PC-9 (cell line): ENCODE data around the gene TRIB2. TPM values are rescaled to one million over a fixed set of nuclear protein-coding genes. Genes with fewer than 3 reads are reported as not detected.

Experiments
- BruUV-seq: library from RNA; stranded (reverse); fragments of 400-500 nt; replicated peaks from 2 replicates; lab custom pipeline; 2021; lab: Mats Ljungman, UMichigan
- CTCF ChIA-PET: fragments of 300-600 bp; sonication (Branson Sonifier 250); formaldehyde crosslinking; loops from one replicate; lab custom pipeline; 2022; ENCODE audit warnings: antibody characterized with exemption; lab: Charles Lee
- POLR2A ChIA-PET: fragments of 300-600 bp; sonication (Branson Sonifier 250); formaldehyde crosslinking; loops from one replicate; lab custom pipeline; 2022; ENCODE audit warnings: antibody characterized with exemption; ENCODE audit not compliant: unreplicated experiment; lab: Charles Lee
- DNase-seq, 2 experiments: peaks; one replicate each; pipeline versions ENCODE4 v3.0.0 to v3.0.0-alpha.2; 2015 to 2022; ENCODE audit warnings: mixed read lengths in 1 of 2
- H2AFZ ChIP-seq: fragments of 200-600 bp; sonication (generic); 2 replicates; pipeline ENCODE4 v1.8.1; 2017; ENCODE audit warnings: antibody characterized with exemption
- H3F3A ChIP-seq: fragments of 200-600 bp; sonication (generic); 2 replicates; pipeline ENCODE4 v1.8.1; 2017; ENCODE audit warnings: antibody characterized with exemption, mild to moderate bottlenecking, low read depth; ENCODE audit not compliant: insufficient read depth
- H3K27ac ChIP-seq: fragments of 200-600 bp; sonication (generic); 2 replicates; pipeline ENCODE4 v1.6.1; 2016; ENCODE audit warnings: mixed run types
- H3K27me3 ChIP-seq: fragments of 200-600 bp; sonication (generic); 2 replicates; pipeline ENCODE4 v1.6.1; 2016; ENCODE audit warnings: low read depth, mixed run types; ENCODE audit not compliant: insufficient read depth
- H3K36me3 ChIP-seq: fragments of 200-600 bp; sonication (generic); 2 replicates; pipeline ENCODE4 v1.6.1; 2016; ENCODE audit warnings: low read depth, mixed run types
- H3K4me1 ChIP-seq: fragments of 200-600 bp; sonication (generic); replicated peaks from 2 replicates; pipeline ENCODE4 v1.6.1; 2016; ENCODE audit warnings: mixed run types; ENCODE audit not compliant: insufficient read depth
- H3K4me2 ChIP-seq: fragments of 200-600 bp; sonication (generic); 2 replicates; pipeline ENCODE4 v1.6.1; 2017; ENCODE audit warnings: mixed run types
- H3K4me3 ChIP-seq: fragments of 200-600 bp; sonication (generic); 2 replicates; pipeline ENCODE4 v1.6.1; 2016; ENCODE audit warnings: mixed run types
- H3K79me2 ChIP-seq: fragments of 200-600 bp; sonication (generic); 2 replicates; pipeline ENCODE4 v1.6.1; 2017; ENCODE audit warnings: low read depth, mixed run types
- H3K9me2 ChIP-seq: fragments of 200-600 bp; sonication (generic); 2 replicates; pipeline ENCODE4 v1.8.1; 2017; ENCODE audit warnings: mild to moderate bottlenecking; ENCODE audit not compliant: insufficient read depth
- H3K9me3 ChIP-seq: fragments of 200-600 bp; sonication (generic); 2 replicates; pipeline ENCODE4 v1.8.1; 2016; ENCODE audit warnings: low read depth; ENCODE audit not compliant: insufficient read depth
- H4K20me1 ChIP-seq: fragments of 200-600 bp; sonication (generic); 2 replicates; pipeline ENCODE4 v1.8.1; 2017; ENCODE audit not compliant: insufficient read depth
- EZH2 ChIP-seq: fragments of 200-600 bp; sonication (generic); IDR thresholded peaks from 2 replicates; pipeline ENCODE4 v1.8.0; 2017; ENCODE audit warnings: antibody characterized with exemption, low read depth
- intact Hi-C: fragments of 100-400 bp; cut with micrococcal nuclease; formaldehyde crosslinking; loops from one replicate; pipeline ENCODE4 v1.10.0; 2022; ENCODE audit not compliant: unreplicated experiment
- total RNA-seq: library from RNA; stranded (reverse); gene quantifications from 2 replicates; pipeline ENCODE4 v1.2.3, GENCODE V29; 2021
- TF ChIP-seq, protein P1 (sequence below): fragments of 200-600 bp; sonication (generic); conservative IDR thresholded peaks from 2 replicates; pipeline ENCODE4 v1.6.1; 2017; ENCODE audit warnings: mixed run types, antibody characterized with exemption, mild to moderate bottlenecking, moderate library complexity

The TRIB2 gene
- total RNA-seq, 1 experiment from 2014 or later: 18.9 TPM

DNA sequence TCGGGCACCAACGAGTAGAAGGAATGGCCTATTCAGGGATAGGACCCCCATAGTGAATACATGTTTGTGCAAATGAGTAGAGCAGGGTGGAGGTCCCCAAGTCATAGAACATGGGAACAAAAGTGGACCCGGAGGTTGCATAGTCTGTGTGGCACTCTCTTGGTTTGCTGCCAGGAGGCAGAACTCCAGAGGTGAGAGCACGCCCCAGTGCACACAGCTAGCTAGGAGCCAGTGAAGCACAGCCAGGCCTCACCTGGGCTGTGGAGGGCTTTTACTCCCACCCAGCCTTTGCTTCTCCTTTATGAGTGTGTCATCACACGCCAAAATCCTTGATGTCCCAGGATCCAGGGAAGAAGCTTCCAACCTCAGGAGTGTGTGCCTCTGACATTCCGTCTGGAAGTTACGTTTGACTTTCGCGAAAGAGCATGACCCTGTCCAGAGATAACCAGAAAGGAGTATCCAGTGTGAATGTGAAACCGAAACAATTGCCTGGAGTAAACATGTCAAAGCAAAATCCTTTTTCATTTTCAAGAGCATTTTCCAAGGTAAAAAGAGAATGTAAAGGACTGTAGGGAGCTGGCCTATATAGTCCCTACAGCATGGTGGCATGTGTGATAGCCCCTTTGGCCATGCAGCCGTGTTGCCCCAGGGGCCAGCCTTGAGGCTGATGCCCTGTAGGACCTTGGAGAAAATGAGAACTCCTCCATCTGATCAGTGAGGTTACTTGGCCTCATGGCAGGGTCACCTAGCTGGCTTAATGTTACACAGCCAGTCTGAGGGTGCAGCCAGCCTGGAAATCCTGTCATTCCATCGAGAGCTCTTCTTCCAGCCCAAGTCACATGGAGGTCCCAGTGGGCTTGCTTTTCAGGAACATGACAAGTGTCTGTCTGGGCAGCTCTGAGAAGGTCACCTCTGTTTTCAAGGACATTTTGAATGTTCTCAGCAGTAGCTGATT, 8.8 kb downstream of the TRIB2 start:
- no peak overlapping the region for H3K4me2 ChIP-seq
- no TSS peak for BruUV-seq
- intact Hi-C loops: no loop called here
- POLR2A ChIA-PET: no interaction called here
- H3K27ac ChIP-seq: peak overlapping the region; percentile 1; the same call in 1 of the 2 replicates
- H3K9me2 ChIP-seq: no peaks in the 10 kb centered on the region
- H3K79me2 ChIP-seq: peaks cover 100% of the 10 kb centered on the region
- no peak for DNase-seq
- peaks cover 32% of the 10 kb centered on the region for H3K4me1 ChIP-seq
- TF ChIP-seq EZH2: no peak
- TF ChIP-seq, protein P1, sequence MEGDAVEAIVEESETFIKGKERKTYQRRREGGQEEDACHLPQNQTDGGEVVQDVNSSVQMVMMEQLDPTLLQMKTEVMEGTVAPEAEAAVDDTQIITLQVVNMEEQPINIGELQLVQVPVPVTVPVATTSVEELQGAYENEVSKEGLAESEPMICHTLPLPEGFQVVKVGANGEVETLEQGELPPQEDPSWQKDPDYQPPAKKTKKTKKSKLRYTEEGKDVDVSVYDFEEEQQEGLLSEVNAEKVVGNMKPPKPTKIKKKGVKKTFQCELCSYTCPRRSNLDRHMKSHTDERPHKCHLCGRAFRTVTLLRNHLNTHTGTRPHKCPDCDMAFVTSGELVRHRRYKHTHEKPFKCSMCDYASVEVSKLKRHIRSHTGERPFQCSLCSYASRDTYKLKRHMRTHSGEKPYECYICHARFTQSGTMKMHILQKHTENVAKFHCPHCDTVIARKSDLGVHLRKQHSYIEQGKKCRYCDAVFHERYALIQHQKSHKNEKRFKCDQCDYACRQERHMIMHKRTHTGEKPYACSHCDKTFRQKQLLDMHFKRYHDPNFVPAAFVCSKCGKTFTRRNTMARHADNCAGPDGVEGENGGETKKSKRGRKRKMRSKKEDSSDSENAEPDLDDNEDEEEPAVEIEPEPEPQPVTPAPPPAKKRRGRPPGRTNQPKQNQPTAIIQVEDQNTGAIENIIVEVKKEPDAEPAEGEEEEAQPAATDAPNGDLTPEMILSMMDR: no peak
- H3K4me3 ChIP-seq: no peak overlapping the region
- H3K27me3 ChIP-seq: no peaks in the 10 kb centered on the region
- H2AFZ ChIP-seq: no peak overlapping the region
- H3K9me3 ChIP-seq: no peaks in the 10 kb centered on the region
- H3F3A ChIP-seq: no peaks in the 10 kb centered on the region; the same call in 1 of the 2 replicates
- CTCF ChIA-PET: no interaction called here
- peaks cover 55% of the 10 kb centered on the region for H4K20me1 ChIP-seq
- peaks cover 99% of the 10 kb centered on the region for H3K36me3 ChIP-seq

DNA sequence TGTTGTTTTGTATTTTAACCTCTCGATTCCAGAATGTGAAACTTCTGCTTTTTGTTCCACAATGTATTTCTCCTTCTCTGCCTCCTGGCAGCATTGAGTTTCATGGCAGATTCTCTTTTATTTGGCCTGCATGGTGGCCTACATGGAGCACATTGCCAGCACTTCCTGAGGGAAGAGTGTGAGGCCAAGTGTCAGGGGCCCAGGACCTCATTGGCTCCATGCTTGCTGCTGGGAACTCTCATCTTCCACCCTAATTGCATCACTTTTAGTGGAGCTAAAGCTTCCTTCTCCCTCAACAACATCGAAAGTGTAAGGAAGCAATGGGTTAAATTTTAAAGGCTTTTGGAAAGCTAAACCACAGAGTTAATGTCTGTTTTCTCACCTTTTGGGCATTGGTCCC, 9.5 kb downstream of the TRIB2 start:
- BruUV-seq: no TSS peak

DNA sequence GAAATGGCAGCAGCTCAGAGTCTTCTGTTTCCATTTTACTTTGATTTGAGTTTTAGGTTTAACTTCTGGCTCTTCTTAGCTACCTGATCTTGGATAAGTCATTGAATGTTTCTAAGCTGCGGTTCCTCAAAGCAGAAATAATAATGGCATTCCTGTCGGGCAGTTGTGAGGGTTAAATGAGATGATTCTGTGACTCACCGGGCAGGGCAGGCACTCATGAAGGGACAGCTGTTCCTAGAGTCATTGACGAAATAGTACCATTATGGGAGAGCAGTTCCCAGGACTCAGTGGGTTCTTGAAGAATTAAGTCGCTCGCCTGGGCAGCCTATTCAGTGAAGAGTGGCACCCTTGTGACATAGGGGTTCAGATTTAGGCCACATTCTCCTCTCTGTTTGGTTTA, 10.3 kb downstream of the TRIB2 start:
- Histone ChIP-seq H4K20me1 (peaks cover 47% of the 10 kb centered on the region), H2AFZ (no peak overlapping the region), H3K27me3 (no peaks in the 10 kb centered on the region), H3K4me3 (no peak overlapping the region), H3K4me2 (no peak overlapping the region), H3K36me3 (peaks cover 93% of the 10 kb centered on the region), H3K9me2 (no peaks in the 10 kb centered on the region), H3K4me1 (peaks cover 16% of the 10 kb centered on the region), H3K27ac (no peak overlapping the region), H3K79me2 (peaks cover 100% of the 10 kb centered on the region), H3F3A (no peaks in the 10 kb centered on the region; the same call in 1 of the 2 replicates), H3K9me3 (no peaks in the 10 kb centered on the region)
- TF ChIP-seq, protein P1: no peak
- no peak for TF ChIP-seq EZH2
- peak in 1 of 2 experiments; percentile 32 for DNase-seq
- POLR2A ChIA-PET: no interaction called here
- no TSS peak for BruUV-seq
- intact Hi-C loops: no loop called here
- CTCF ChIA-PET: no interaction called here

More for the DNA sequence above, 9.5 kb downstream of the TRIB2 start:
- Histone ChIP-seq H3K4me1 (peaks cover 24% of the 10 kb centered on the region), H3K4me2 (no peak overlapping the region), H3F3A (no peaks in the 10 kb centered on the region; the same call in 1 of the 2 replicates), H3K27me3 (no peaks in the 10 kb centered on the region), H3K27ac (peak overlapping the region; percentile 1; the same call in 1 of the 2 replicates), H3K4me3 (no peak overlapping the region), H3K9me2 (no peaks in the 10 kb centered on the region), H4K20me1 (peaks cover 48% of the 10 kb centered on the region), H3K36me3 (peaks cover 98% of the 10 kb centered on the region), H3K79me2 (peaks cover 100% of the 10 kb centered on the region), H3K9me3 (no peaks in the 10 kb centered on the region), H2AFZ (no peak overlapping the region)
- TF ChIP-seq, protein P1: no peak
- no peak for TF ChIP-seq EZH2
- CTCF ChIA-PET: no interaction called here
- intact Hi-C loops: no loop called here
- no peak for DNase-seq
- POLR2A ChIA-PET: no interaction called here
